Activated CD4-positive, alpha-beta T cell treated with anti-CD3 and anti-CD28 coated beads, Interleukin-2, Interleukin-6, amounts not matched to agents 100 ng/mL and 50 ng/mL, durations not matched to agents 16 hours and 8 hours (primary cell): ENCODE results near the gene ZBTB12.
"Not testable (repeated sequence)": the region's sequence is repeated elsewhere in the genome, so short reads cannot be mapped to it uniquely, and the experiment has no call there.

Experiments used
- DNase-seq: peaks from one replicate; pipeline ENCODE4 v3.0.0-alpha.2; 2020

The ZBTB12 gene

DNA sequence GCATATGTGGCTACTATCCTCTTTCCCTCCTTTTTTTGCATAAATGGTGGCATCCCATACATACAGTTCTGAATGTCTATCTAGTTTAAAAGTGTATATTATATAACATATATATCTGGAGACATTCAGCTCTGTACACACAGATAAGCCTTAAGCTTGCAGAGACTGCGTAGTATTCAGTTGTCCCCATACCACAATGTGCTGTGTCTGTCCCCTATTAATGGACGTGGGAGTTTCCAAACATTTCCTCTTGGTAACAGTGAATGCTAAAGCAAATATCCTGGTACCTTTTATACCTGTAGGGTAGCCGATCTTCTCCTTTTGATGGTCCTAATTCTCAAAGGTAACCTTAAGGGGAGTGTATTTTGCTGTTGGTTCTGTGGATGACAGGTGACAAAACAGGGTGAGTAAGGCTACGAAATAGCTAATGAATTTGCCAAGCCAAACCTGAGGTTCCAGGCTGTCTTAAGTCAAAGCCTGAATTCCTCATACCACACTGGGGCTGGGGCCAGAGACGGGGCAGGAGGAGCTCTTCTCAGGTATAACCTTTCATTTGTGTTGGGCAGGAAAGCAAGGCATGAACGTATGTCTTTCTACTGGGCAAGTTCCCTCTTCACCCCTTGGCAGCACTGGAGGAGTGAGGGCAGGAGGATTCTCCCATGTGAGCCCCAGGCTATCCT is 17.9 kb upstream of the ZBTB12 start:
- DNase-seq = no peak

DNA sequence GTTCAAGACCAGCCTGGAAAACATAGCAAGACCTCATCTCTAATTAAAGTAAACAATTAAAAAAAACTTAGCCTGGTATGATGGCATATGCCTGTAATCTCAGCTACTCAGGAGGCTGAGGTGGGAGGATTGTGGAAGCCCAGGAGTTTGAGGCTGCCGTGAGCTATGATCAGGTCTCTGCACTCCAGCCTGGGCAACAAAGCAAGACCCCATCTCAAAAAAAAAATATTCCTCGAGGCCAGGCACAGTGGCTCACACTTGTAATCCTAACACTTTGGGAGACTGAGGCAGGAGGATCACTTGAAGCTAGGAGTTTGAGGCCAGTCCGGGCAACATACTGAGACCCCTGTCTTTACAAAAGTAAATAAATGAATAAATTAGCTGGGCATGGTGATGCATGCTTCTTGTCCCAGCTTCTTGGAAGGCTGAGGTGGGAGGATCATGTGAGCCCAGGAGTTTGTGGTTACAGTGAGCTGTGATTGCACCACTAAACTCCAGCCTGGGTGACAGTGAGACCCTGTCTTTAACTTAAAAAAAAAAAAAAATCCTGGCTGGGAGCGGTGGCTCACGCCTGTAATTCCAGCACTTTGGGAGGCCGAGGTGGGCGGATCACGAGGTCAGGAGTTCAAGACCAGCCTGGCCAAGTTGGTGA is 16.3 kb upstream of the ZBTB12 start:
- DNase-seq = no peak

DNA sequence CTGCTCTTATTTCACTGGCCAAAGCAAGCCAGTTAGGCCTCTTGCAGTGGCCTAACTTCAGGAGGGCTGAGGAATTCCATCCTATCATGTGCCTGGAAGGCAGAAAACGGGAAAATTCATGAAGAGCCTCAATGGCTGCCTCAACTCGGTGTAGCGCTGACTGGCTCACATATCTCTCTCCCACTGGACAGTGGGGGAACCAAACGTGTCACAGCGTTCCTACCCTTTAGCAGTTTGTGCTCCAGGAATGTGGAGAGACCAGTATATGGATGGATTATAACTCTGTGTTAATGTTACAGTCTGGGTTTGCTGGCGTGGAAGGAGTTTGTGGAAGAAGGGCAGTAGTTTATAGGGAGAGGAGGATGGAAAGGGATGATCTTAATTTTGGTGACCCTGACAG is 13.9 kb upstream of the ZBTB12 start:
- DNase-seq = no peak

DNA sequence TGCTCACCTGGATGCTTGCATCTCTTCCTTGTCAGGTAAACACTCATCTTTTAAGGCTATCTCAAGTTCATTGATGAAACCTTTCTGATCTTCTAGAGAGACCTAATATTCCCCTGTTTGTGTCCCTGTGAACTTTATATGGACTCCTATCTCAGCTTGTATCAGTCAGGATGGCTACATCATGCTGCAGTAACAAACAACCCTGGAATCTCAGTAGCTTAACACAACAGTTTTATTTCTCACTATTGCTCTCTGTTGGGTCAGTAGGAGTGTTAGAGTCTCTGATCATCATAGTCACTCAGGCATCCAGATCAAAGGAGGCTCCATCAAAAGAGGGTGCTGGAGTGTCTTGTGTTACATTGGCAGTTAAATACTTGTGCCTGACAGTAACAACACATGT is 13.5 kb upstream of the ZBTB12 start:
- no peak for DNase-seq

DNA sequence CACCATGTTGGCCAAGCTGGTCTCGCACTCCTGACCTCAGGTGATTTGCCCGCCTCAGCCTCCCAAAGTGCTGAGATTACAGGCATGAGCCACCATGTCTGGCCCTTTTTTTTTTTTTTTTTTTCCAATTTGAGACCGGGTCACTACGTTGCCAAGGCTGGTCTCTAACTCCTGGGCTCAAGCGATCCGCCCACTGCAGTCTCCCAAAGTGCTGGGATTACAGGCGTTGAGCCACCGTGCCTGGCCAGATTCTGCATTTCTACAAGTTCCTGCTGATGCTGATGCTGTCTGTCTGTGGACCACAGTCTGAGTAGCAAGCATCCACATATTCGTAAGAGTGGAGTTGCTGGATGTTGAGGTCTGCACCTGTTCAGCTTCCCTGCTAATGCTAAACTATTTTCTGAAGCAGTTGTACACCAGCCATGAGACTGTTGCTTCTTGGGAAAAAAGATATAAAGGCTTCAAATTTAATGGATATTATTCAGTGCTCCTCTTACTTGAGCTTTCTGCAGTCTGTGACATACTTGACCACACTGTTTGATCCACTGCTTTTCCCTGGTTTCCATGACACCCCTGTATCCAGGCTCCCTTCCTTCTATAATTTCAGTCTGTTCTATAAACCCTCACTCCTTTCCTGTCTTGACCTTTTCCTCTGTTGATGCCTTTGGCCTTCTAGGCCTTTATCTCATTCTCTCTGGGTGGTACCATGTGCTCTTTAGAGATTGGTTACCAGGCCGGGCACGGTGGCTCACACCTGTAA is 10.1 kb upstream of the ZBTB12 start:
- no peak for DNase-seq

DNA sequence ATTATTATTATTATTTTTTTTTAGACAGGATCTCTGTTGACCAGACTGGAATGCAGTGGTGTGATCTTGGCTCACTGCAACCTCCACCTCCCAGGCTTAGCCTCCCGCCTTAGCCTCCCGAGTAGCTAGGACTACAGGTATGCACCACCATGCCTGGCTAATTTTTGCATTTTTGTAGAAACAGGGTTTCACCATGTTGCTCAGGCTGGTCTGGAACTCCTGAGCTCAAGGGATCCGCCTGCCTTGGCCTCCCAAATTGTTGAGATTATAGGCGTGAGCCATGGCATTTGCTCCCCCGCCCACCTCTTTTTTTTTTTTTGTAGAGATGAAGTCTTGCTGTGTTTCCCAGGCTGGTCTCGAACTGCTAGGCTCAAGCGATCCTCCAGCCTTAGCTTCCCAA is 7.4 kb upstream of the ZBTB12 start:
- not testable (repeated sequence) for DNase-seq

DNA sequence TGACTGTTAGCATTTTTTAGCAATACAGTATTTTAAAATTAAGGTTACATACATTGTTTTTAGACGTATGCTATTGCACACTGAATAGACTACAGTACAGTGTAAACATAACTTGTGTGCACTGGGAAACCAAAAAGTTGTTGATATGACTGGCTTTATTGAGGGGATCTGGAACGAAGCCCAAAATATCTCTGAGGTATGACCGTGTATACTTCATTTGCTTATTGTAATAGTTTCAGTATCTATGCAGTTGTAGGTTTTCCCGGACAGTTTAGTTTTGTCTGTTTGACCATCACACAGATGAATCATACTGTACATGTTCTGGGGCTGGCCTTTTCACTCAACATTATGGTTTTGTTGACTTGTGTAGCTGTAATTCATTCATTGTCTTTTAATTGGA is 6.9 kb upstream of the ZBTB12 start:
- DNase-seq = peak; percentile 61

DNA sequence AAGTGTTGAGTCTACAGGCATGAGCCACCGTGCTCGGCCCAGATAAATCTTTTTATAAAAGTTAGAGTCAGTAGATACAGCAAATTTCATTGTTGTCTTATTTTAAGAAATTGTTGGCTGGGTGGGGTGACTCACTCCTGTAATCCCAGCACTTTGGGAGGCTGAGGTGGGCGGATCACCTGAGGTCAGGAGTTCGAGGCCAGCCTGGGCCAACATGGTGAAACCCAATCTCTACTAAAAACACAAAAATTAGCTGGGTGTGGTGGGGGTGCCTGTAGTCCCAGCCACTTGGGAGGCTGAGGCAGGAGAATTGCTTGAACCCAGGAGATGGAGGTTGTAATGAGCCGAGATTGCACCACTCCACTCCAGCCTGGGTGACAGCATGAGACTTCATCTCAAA is 6.4 kb upstream of the ZBTB12 start:
- not testable (repeated sequence) for DNase-seq

DNA sequence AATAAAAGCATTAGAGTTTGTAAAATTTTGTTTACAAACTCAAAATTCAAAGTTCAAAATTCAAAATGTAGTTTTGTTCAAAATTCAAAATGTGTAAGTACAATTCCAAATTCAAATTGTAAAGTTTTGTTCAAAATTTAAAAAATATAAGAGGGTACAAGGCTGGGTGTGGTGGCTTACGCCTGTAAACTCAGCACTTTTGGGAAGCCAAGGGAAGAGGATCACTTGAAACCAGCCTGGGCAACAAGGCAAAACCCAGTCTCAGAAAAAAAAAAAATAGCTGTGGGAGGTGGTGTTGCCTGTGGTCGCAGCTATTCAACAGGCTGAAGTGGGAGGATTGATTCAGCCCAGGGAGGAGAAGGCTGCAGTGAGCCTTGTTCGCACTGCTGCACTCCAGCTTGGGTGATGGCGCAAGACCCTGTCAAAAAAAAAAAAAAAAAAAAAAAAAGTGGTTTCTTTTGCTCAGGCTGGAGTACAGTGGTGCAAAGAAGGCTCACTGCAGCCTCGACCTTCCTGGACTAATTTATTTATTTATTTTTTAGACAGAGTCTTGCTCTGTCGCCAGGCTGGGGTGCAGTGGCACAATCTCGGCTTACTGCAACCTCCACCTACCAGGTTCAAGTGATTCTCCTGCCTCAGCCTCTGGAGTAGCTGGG is 5.4 kb upstream of the ZBTB12 start:
- peak; percentile 39 for DNase-seq

DNA sequence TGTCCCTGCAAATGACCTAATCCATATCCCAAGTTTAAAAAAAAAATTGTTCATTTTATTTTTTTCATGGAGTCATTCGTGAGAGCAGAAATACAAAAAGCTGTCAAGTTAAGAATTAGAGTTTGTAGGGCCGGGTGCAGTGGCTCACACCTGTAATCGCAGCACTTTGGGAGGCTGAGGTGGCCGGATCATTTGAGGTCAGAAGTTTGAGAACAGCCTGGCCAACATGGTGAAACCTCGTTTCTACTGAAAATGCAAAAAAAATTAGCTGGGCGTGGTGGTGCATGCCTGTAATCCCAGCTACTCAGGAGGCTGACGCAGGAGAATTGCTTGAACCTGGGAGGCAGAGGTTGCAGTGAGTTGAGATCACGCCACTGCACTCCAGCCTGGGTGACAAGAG is 4.8 kb upstream of the ZBTB12 start:
- not testable (repeated sequence) for DNase-seq

DNA sequence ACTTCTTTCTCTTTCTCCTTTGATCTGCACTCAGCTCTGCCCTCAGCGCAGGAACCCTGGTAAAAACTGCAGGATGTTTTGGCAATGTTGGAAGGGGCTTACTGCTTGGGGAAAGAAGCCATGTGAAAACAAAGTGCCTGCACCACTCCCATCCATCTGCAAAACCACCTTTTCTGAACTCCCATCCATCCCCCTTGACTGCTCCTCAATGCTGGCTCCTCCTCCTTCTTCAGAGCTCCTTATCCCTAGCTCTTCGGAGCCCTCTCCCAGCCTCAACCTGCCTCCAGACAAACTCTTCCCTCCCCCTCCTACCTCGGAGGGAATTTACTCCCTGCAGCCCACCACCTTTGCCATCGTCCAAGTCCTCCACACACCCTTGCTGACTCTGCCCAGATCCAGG is 4.2 kb upstream of the ZBTB12 start:
- DNase-seq = no peak

DNA sequence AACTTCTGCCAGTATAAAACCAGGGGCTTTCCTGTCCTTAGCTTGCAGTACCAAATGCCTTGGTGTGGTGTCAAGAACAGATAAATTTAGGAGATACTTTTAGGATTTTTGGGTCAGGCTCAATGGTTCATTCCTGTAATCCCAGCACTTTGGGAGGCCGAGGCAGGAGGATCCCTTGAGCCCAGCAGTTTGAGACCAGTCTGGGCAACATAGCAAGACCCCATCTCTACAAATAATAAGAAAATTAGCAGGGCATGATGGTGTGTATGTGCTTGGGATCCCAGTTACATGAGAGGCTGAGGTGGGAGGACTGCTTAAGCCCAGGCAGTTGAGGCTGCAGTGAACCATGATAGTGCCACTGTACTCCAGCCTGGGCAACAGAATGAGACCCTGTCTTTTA is 3.2 kb upstream of the ZBTB12 start:
- DNase-seq = no peak

DNA sequence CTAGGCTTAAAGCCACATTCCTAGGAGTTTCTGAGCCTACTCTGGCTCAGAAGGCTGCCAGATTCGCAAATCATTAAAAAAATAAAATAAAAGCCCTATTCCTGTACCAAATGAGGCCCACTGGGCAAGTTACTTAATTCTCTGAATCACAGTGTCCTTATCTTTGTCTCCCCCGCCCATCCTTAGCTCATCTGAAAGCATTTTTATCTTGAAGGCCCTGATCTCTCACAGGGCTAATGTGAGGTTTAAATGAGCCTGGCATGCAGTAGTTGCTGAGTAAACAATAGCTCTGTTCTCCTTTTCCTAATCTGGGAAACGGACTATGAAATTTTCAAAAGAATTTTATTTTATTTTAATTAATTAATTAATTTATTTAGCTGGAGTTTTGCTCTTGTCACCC is 2.1 kb upstream of the ZBTB12 start:
- DNase-seq = no peak

DNA sequence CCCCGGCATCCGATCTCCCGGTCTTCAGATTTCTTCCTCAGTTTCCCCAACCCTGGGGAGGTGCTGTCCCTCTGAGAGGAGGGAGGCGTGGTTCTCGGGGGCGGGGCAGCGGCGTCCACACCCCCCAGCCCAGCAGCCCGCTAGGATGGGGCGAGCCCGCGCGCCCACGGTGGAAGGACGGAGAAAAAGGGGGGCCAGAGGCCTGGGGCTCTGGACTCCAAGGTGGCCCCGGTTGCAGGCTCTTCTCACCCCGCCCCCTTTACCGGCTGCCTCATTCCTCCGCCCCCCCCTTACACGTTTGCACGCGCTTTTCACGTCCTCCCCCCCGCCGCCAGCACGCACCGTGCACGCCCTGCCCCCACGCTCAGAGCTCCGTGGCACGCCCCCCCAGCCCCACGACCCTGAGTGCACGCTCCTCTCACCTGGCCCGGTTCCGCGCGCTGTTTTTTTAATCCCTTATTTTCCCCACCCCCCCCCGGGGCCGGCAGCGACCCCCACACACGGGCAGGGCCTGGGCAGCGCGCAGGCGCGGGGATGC is 402 bp downstream of the ZBTB12 start:
- DNase-seq = peak; percentile 69

DNA sequence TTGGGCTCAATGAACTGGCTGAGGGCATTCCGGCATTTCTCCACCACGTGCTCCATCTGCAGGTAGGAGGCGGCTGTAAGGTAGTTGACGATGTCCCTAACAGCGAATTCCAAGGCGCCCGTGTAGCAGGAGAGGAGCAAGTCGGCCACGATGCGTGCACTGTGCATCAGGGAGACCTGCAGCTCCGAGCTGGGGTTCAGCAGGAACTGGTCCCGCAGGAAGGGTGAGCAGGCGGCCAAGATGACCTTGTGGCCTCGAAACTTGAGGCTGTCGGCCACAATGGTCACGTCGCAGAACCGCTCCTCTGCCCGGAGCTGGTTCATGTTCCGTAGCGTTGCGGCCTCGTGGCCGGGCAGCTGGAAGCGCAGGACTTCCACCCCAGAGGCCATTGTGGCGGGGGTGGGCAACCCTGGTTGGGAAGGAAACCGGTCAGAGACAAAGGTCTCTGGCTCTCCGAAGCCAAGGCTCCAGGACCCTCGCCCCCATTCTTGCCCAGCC is 920 bp downstream of the ZBTB12 start:
- no peak for DNase-seq

DNA sequence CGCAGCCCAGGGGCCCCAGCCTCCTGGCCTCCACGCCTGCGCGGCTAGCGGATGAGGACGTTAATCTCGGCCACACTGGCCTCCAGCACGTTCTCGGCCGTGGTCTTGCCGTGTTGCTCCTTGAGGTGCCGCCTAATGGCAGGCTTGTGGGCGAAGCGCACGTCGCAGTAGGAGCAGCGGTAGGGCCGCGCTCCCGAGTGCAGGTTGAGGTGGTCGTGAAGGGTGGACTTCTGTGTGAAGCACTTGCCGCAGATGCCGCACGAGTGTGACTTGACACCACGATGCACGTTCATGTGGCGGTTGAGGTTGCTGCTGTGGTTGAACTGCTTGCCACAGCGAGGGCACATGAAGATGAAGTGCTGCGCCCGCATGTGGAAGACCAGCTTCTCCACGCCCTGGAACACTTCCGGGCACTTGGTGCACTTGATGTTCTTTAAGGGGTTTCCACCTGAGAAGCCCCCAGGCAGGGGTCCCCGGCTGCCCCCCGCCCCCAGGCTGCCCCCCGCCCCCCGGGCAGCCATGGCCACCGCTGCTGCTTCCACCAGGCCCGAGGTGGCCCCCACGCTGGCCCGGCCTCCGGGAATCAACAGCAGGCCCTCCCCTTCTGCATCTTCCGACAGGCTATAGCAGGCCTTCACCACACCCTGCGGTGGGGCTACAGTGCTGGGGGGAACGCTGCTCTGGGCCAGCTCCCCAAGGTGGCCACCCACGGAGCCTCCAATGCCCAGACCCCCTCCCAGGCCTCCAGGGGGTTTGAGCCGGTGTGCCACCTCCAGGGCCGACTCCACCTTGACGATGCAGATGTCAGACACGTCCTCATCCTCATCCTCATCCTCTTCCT is 1.8 kb downstream of the ZBTB12 start:
- no peak for DNase-seq

DNA sequence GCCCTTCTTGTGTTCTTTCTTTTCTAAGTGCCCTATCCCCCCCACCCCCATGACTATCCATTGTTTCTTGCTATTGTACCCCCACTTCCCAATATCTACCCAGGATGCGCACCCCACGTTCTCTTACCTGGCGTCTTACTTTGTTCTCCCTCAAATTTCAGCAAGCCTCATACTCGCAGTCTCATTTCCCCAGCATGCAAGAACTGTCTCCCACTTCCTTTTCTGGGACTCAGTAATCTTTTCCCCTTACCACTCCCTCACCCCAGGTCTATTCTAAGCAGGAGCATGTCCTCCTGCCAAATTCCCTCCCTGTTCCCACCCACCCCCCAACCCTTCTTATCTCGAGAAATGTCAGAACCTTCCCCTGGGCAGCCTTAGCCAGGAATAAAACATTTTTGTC is 2.7 kb downstream of the ZBTB12 start:
- DNase-seq = no peak

DNA sequence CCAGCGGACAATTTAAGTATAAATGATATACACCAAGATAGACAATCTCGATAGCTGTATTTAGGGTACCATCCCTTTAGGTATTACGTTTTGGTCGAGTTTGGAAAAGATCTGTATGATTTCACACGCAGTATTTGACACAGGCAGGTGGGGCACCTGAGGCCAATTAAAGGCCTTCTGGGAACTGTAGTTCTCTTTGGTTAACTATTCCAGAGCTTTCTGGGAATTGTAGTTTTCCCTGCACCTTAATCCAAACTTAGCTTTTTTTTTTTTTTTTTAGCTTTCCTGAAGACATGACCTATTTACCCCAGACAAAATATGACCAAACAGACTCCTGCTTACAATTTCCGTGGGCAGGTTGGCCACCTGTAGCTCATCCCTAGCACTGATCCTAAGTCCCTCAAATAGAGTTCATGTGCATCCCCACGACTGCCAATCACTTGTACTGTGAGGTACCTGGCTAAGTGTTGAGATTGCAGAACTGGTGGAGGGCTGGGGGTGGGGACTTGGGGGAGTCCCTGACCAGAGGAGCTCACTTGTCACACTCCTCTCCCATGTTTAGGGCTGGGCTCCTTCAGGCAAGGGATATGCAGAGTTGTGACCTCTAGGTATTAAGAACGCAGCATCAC is 3.4 kb downstream of the ZBTB12 start:
- peak; percentile 57 for DNase-seq

DNA sequence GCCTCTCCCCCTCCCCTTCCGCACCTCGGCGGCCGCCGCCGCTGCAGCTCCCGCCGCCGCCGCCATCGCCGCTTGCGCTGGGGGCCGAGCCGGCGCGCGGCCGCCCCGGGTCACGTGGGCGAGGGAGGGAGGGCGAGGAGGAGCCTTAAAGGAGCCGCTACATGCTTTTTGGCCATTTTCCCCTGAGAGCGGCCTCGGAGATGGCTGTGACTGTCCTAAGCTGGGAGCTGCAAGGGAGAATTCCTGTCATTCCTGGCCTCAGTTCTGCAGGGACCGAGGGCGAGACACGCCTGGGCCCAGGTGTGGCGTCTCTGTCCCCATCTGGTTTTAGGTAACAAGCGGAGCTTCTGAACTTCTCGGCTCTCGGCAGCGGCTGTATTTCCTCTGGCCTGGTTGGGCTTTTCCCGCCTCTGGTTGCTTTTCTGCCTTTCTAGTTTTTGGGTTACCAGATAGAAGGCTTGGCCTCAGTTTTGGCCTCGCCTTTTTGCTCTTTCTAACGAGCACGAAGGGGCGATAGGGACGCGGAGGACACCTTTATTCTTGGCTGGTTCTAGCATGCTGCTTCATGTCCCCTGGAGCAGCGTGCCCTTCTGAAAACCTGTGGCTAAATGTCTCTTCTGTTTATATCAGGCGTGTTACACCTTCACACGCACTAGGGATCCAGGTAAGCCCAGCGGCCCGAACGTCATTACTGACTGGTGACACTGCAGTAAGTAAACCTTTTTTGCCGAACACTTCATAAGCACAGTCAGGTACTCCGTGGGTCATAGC is 4.1 kb downstream of the ZBTB12 start, which contains the start of gene EHMT2:
EHMT2 (minus strand) TSS at position 87 of the 771 bp plus-strand sequence; CDS start at position 66, 21 bp downstream.
- DNase-seq = peak; percentile 91

DNA sequence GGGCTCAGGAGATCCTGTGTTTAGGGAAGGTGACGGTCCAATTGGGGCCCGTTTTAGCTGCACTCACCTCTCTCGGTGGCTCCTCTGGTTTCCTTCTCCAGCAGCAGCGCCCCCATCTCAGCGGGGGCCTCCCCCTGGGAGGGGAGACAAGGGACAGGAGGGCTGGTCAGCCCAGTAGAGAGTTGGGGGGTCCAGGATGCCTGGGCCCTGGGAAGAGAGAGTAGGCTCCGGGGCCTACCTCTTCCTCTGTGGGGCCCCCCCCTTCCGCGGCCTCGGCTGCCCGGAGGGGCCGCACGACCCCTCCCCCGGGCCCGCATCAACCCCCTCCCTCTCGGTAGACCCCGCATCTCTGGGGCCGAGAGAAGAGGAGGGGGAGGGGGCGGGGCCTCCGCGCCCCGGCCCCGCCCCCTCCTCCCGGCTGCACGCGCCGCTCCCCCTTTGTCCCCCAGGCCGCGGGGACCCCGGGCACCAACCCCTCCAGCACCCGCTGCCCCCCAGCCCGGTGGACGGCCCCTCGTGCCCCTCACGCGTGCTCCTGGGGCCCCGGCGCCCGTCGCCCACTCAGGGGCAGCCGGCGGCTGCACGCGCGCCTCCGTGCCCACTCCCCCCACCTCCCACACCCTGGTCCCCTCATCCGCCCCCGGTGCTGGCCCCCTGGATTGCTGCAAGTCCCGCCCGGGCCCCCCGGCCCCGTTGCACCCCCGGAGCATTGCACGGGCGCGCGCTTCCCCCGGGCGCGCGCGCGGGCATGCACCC is 4.9 kb downstream of the ZBTB12 start:
- DNase-seq = no peak
